ENCODE measurements around the gene ENTPD6. TPM values are rescaled to one million over a fixed set of nuclear protein-coding genes. Genes with fewer than 3 reads are reported as not detected.
A peak's percentile ranks its signal among the peaks of the same experiment; 100 is the strongest.

The ENTPD6 gene
- total RNA-seq, 4 donors from 2014 or later, result 62.2 to 114 (median 67.0) TPM

DNA sequence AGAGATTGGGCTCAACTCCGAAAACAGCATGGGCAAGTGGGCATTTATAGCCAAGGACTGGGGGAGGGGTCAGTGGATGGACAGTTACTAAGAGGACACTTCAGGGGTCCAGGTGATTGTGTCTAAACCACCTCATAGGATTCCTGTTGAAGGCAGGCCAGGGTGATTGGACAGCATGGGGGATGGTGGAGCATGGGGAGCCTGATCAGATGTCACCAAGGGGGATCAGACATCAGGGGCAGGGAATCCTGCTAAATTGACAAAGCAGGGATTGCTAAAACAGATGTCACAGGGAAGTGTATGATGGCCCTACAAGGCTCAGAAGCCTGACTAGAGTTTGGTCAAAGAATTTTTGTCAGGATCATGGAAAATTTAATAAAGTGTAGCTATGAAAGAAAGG lies 49.9 kb downstream of the ENTPD6 start:
- Histone ChIP-seq H3K4me1 (peaks cover 0 to 32% (median 21%) of the 10 kb centered on the region in 4 donors), H3K27me3 (no peaks in the 10 kb centered on the region), H3K27ac (no peak overlapping the region), H3K9me3 (no peaks in the 10 kb centered on the region), H3K4me3 (no peak overlapping the region), H3K36me3 (no peaks in the 10 kb centered on the region)
- DNase-seq (ENCODE audit: low spot score in 2 of 2), result no peak
- WGBS, 2 donors, result 94 to 100% methylated on average over 1 of the region's 1 CpG
- TF ChIP-seq EP300 (IDR thresholded peaks at IDR 0.05), result no peak
- TF ChIP-seq, protein P1, sequence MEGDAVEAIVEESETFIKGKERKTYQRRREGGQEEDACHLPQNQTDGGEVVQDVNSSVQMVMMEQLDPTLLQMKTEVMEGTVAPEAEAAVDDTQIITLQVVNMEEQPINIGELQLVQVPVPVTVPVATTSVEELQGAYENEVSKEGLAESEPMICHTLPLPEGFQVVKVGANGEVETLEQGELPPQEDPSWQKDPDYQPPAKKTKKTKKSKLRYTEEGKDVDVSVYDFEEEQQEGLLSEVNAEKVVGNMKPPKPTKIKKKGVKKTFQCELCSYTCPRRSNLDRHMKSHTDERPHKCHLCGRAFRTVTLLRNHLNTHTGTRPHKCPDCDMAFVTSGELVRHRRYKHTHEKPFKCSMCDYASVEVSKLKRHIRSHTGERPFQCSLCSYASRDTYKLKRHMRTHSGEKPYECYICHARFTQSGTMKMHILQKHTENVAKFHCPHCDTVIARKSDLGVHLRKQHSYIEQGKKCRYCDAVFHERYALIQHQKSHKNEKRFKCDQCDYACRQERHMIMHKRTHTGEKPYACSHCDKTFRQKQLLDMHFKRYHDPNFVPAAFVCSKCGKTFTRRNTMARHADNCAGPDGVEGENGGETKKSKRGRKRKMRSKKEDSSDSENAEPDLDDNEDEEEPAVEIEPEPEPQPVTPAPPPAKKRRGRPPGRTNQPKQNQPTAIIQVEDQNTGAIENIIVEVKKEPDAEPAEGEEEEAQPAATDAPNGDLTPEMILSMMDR (IDR thresholded peaks at IDR 0.05), result no peak
- TF ChIP-seq POLR2A (IDR thresholded peaks at IDR 0.05), result no peak

DNA sequence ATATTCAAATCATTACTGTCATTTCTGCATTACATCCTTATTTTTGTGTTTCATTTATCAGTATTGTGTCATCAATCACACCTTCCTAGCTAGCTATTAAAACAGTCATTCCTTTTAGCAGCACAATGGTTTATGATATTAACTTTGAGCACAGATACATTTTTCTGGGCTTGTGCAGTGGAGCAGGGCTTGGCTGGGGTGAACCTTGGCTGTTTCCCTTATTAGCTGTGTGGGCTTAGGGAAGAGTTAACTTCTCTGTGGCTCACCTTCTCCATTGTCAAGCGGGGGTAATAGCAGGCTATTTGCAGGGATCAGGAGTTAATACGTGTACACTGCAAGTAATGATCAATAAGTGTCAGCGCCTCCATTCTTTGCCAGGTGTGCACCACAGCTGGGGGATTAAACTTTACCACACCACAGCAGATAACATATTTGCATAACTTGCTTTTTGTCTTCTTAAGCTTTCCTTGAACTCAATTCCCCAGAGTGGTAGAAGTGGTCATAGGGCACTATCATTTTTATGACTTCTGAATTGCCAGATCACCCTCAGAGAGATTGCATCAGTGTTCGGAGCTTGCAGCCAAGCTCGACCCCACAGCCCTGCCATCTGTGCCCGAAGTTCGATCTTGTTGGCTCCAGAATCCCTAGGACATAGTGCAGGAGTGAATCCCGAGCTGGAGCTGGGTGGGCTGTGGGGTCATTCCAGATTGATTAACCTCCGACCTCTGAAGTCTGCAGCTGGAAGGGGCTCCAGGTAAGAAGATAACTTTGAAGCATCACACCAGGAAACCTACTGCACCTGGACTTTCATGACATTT lies 50.9 kb downstream of the ENTPD6 start:
- no peak for DNase-seq (ENCODE audit: low spot score in 2 of 2)
- H3K27me3 ChIP-seq, result no peaks in the 10 kb centered on the region
- 67 to 70% methylated on average over 9 of the region's 9 CpGs for WGBS, 2 donors
- no peak for TF ChIP-seq POLR2A (IDR thresholded peaks at IDR 0.05)
- TF ChIP-seq EP300 (IDR thresholded peaks at IDR 0.05), result no peak
- TF ChIP-seq, protein P1 (IDR thresholded peaks at IDR 0.05), result no peak
- peak overlapping the region in 3 of 4 donors; percentile 54 to 92 (median 88) for H3K4me3 ChIP-seq
- H3K4me1 ChIP-seq, result peaks cover 0 to 41% (median 25%) of the 10 kb centered on the region in 4 donors
- H3K36me3 ChIP-seq, result no peaks in the 10 kb centered on the region
- peak overlapping the region in 2 of 4 donors; percentile 84 to 92 for H3K27ac ChIP-seq
- H3K9me3 ChIP-seq, result no peaks in the 10 kb centered on the region

DNA sequence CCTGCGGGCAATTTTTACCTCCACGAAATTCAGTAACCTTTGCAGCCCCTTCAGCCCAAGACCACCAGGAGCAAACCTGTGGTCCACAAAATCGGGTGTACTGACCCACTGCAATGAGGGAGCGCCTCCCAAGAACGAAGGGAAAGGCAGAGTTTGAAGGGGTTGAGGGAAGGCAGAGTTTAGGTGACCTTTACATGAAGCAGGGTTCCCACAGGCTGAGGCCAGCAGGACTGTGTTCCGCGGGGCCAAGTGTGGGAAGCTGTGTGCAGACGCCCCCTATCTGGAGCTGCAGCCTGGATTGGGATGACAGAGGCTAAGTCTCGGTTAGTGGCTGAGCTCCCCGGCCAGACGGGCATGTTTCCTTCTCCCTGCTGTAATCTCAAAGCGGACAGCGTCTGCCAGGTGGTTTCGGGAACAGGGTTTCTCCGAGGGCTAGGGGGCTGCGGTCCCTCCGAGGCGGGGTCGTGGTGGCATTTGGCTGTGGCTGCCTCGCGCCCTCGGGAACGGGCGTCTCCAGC lies 51.5 kb downstream of the ENTPD6 start:
- TF ChIP-seq, protein P1 (IDR thresholded peaks at IDR 0.05), result peak in 4 of 5 experiments; percentile 33 to 54 (median 48)
- no peak for TF ChIP-seq POLR2A (IDR thresholded peaks at IDR 0.05)
- no peak for TF ChIP-seq EP300 (IDR thresholded peaks at IDR 0.05)
- H3K36me3 ChIP-seq, result no peaks in the 10 kb centered on the region
- H3K4me1 ChIP-seq, result peaks cover 0 to 48% (median 25%) of the 10 kb centered on the region in 4 donors
- peak overlapping the region; percentile 54 to 92 (median 90) for H3K4me3 ChIP-seq
- no peaks in the 10 kb centered on the region for H3K27me3 ChIP-seq
- 10 to 13% methylated on average over 19 to 24 of the region's 24 CpGs for WGBS, 2 donors
- peak; percentile 52 to 75 for DNase-seq (ENCODE audit: low spot score in 2 of 2)
- H3K9me3 ChIP-seq, result no peaks in the 10 kb centered on the region
- peak overlapping the region; percentile 78 to 96 (median 88) for H3K27ac ChIP-seq

DNA sequence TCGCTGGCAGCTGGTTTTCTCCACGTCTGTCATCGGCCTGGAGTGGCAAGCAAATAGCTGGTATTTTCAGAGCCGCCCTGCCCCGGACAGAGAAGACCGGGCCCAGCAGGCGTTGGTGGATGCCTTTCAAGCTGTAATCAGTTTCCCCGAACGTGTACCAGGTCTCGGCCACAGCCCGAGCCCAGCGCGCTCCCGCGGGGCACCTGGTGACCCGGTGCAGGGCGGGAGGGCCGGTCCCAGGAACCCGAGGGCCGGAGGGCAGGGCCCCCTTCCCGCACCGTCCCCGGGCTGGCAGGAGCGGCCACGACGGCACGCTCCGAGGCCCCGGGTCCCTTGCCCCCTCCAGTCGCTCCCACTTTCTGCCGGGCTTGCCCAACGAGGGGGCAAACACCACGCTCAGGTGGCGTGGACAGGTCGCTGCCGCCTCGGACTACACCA lies 52.0 kb downstream of the ENTPD6 start:
- Histone ChIP-seq H3K4me1 (peaks cover 0 to 53% (median 25%) of the 10 kb centered on the region in 4 donors), H3K4me3 (peak overlapping the region; percentile 54 to 92 (median 90)), H3K9me3 (no peaks in the 10 kb centered on the region), H3K36me3 (no peaks in the 10 kb centered on the region), H3K27ac (peak overlapping the region; percentile 78 to 96 (median 88)), H3K27me3 (no peaks in the 10 kb centered on the region)
- no peak for DNase-seq (ENCODE audit: low spot score in 2 of 2)
- TF ChIP-seq POLR2A (IDR thresholded peaks at IDR 0.05) (no peak), EP300 (IDR thresholded peaks at IDR 0.05) (no peak)
- TF ChIP-seq, protein P1 (IDR thresholded peaks at IDR 0.05), result no peak
- WGBS, 2 donors, result 1% methylated on average over 17 of the region's 37 CpGs; no CpG with 5 or more reads in 1 of the 2 donors
